Activated effector memory CD4-positive, alpha-beta T cell treated with Interleukin-2 at 50 U/mL for 16 hours (primary cell): ENCODE results near the gene B4GALT2.

Experiments
- DNase-seq: peaks from one replicate; pipeline ENCODE4 v3.0.0-alpha.2; 2020

Gene B4GALT2

GRCh38 chr1:43978551-43979260 lies at the start of gene B4GALT2:
Gene B4GALT2 (plus strand): TSS chr1:43979210. CDS start chr1:43981161, 1,951 bp downstream.
- peak; percentile 18 for DNase-seq

GRCh38 chr1:43930168-43930948 lies 48.7 kb upstream of the B4GALT2 start:
- DNase-seq = no peak

GRCh38 chr1:43930949-43931275 lies 48.1 kb upstream of the B4GALT2 start:
- no peak for DNase-seq

- no peak for DNase-seq
These were observed 47.0 kb upstream of the B4GALT2 start for GRCh38 chr1:43931711-43932660.

GRCh38 chr1:43932786-43933385 lies 46.1 kb upstream of the B4GALT2 start:
- no peak for DNase-seq

- no peak for DNase-seq
These were observed 45.5 kb upstream of the B4GALT2 start, which contains the start of gene ARTN for GRCh38 chr1:43933386-43934100. Gene ARTN (plus strand): TSS chr1:43933801. CDS start chr1:43935657, 1,856 bp downstream.

- no peak for DNase-seq
These were observed 44.7 kb upstream of the B4GALT2 start for GRCh38 chr1:43934101-43934985.

- no peak for DNase-seq
These were observed 44.1 kb upstream of the B4GALT2 start for GRCh38 chr1:43934986-43935324.

GRCh38 chr1:43935711-43936427 lies 43.1 kb upstream of the B4GALT2 start:
- DNase-seq = no peak

- no peak for DNase-seq
These were observed 42.4 kb upstream of the B4GALT2 start for GRCh38 chr1:43936431-43937151.

GRCh38 chr1:43937179-43937865 lies 41.7 kb upstream of the B4GALT2 start:
- DNase-seq = no peak

- no peak for DNase-seq
These were observed 40.6 kb upstream of the B4GALT2 start for GRCh38 chr1:43938383-43938782.

GRCh38 chr1:43938892-43939587 lies 40.0 kb upstream of the B4GALT2 start:
- DNase-seq = no peak

GRCh38 chr1:43942411-43942810 lies 36.6 kb upstream of the B4GALT2 start:
- no peak for DNase-seq

GRCh38 chr1:43944860-43945259 lies 34.1 kb upstream of the B4GALT2 start:
- no peak for DNase-seq

- DNase-seq = no peak
These were observed 33.3 kb upstream of the B4GALT2 start for GRCh38 chr1:43945674-43946235.

- DNase-seq = peak; percentile 95
These were observed 32.6 kb upstream of the B4GALT2 start, which contains the start of gene IPO13 for GRCh38 chr1:43946236-43947060. Gene IPO13 (plus strand): TSS chr1:43946950. CDS start chr1:43947601, 651 bp downstream.
